ENCODE results near the gene PSMD14. TPM values are rescaled to one million over a fixed set of nuclear protein-coding genes. Genes with fewer than 3 reads are reported as not detected.

PSMD14 gene
- polyA plus RNA-seq, 1 experiment = 33.4 TPM

- Histone ChIP-seq H3K36me3 (ENCODE audit: control insufficient read depth, insufficient read depth, low read length) (no peaks in the 10 kb centered on the region), H3K4me3 (ENCODE audit: low read depth, low read length) (no peak overlapping the region), H3K27me3 (ENCODE audit: control insufficient read depth, insufficient read depth, low read length) (peaks cover 49% of the 10 kb centered on the region)
- no peak for TF ChIP-seq CTCF (IDR thresholded peaks at IDR 0.05; ENCODE audit: insufficient read depth, low read depth, low read length)
- ChIA-PET CTCF (interaction anchor here (1.2 to 1.4 kb wide), 2 partner anchors 14 to 21 kb away, joined by 3 to 4 read pairs; no protein-coding TSS in a partner anchor), POLR2A (no interaction called here)
- DNase-seq (ENCODE audit: low read depth) = no peak
Observed at GRCh38 chr2:161427664-161428587, 119.7 kb downstream of the PSMD14 start.

GRCh38 chr2:161430386-161430785 lies 122.2 kb downstream of the PSMD14 start:
- ChIA-PET POLR2A (no interaction called here), CTCF (interaction anchor here (0.6 kb wide), 1 partner anchor 14 kb away, joined by 3 read pairs; the partner anchor contains the start of gene TBR1)
- H3K4me3 ChIP-seq (ENCODE audit: low read depth, low read length) = no peak overlapping the region
- TF ChIP-seq CTCF (IDR thresholded peaks at IDR 0.05; ENCODE audit: insufficient read depth, low read depth, low read length) = no peak
- H3K36me3 ChIP-seq (ENCODE audit: control insufficient read depth, insufficient read depth, low read length) = no peaks in the 10 kb centered on the region
- H3K27me3 ChIP-seq (ENCODE audit: control insufficient read depth, insufficient read depth, low read length) = peaks cover 29% of the 10 kb centered on the region
- DNase-seq (ENCODE audit: low read depth) = no peak

- peaks cover 19% of the 10 kb centered on the region for H3K27me3 ChIP-seq (ENCODE audit: control insufficient read depth, insufficient read depth, low read length)
- H3K4me3 ChIP-seq (ENCODE audit: low read depth, low read length) = no peak overlapping the region
- ChIA-PET CTCF (no interaction called here), POLR2A (no interaction called here)
- H3K36me3 ChIP-seq (ENCODE audit: control insufficient read depth, insufficient read depth, low read length) = no peaks in the 10 kb centered on the region
- DNase-seq (ENCODE audit: low read depth) = no peak
- TF ChIP-seq CTCF (IDR thresholded peaks at IDR 0.05; ENCODE audit: insufficient read depth, low read depth, low read length) = no peak
Observed at GRCh38 chr2:161432107-161432506, 123.9 kb downstream of the PSMD14 start.

GRCh38 chr2:161434118-161434517 lies 125.9 kb downstream of the PSMD14 start:
- ChIA-PET POLR2A (no interaction called here), CTCF (no interaction called here)
- Histone ChIP-seq H3K4me3 (ENCODE audit: low read depth, low read length) (no peak overlapping the region), H3K27me3 (ENCODE audit: control insufficient read depth, insufficient read depth, low read length) (peaks cover 3% of the 10 kb centered on the region; the same call in 1 of the 2 replicates), H3K36me3 (ENCODE audit: control insufficient read depth, insufficient read depth, low read length) (no peaks in the 10 kb centered on the region)
- no peak for DNase-seq (ENCODE audit: low read depth)
- TF ChIP-seq CTCF (IDR thresholded peaks at IDR 0.05; ENCODE audit: insufficient read depth, low read depth, low read length) = no peak

- Histone ChIP-seq H3K4me3 (ENCODE audit: low read depth, low read length) (no peak overlapping the region), H3K27me3 (ENCODE audit: control insufficient read depth, insufficient read depth, low read length) (peaks cover 1% of the 10 kb centered on the region), H3K36me3 (ENCODE audit: control insufficient read depth, insufficient read depth, low read length) (no peaks in the 10 kb centered on the region)
- TF ChIP-seq CTCF (IDR thresholded peaks at IDR 0.05; ENCODE audit: insufficient read depth, low read depth, low read length) = no peak
- CTCF ChIA-PET = no interaction called here
- POLR2A ChIA-PET = no interaction called here
- DNase-seq (ENCODE audit: low read depth) = peak; percentile 23
Observed at GRCh38 chr2:161436411-161436810, 128.2 kb downstream of the PSMD14 start.

Measured in BJ (cell line).